Measurements from ENCODE around the gene TMEM258. TPM values are rescaled to one million over a fixed set of nuclear protein-coding genes. Genes with fewer than 3 reads are reported as not detected.

TMEM258 gene
- total and polyA plus RNA-seq, 2 donors (not counting 3 experiments of a cell fraction or from before 2014, with no cell fraction given), result 140 to 534 TPM

GRCh38 chr11:61784506-61784805 is 7.9 kb downstream of the TMEM258 start:
- Histone ChIP-seq H3K9me1 (replicated peaks; ENCODE audit: control insufficient read depth, extremely low read depth, insufficient read depth, low read length) (no peaks in the 10 kb centered on the region), H3K4me1 (ENCODE audit: control insufficient read depth, extremely low read depth, insufficient read depth, low read length) (no peaks in the 10 kb centered on the region), H2AFZ (ENCODE audit: low read depth, low read length) (no peak overlapping the region), H3K27ac (ENCODE audit: insufficient read depth, low read depth, low read length) (no peak overlapping the region), H4K20me1 (replicated peaks; ENCODE audit: control insufficient read depth, extremely low read depth, insufficient read depth, low read length) (no peaks in the 10 kb centered on the region), H3K4me3 (replicated peaks in 1 of 3; ENCODE audit: insufficient read depth in 1 of 3, low read depth in 1 of 3, low read length in 3 of 3) (no peak overlapping the region), H3K36me3 (ENCODE audit: control insufficient read depth in 2 of 2, extremely low read depth in 1 of 2, insufficient read depth in 2 of 2, low read length in 2 of 2) (peaks cover 3 to 42% of the 10 kb centered on the region in 2 experiments), H3K9me3 (replicated peaks; ENCODE audit: control insufficient read depth, insufficient read depth, low read length) (no peaks in the 10 kb centered on the region), H3K9ac (replicated peaks; ENCODE audit: extremely low read depth, insufficient read depth, low read length) (no peak overlapping the region), H3K27me3 (ENCODE audit: control insufficient read depth in 2 of 2, insufficient read depth in 2 of 2, low read length in 2 of 2) (no peaks in the 10 kb centered on the region), H3K4me2 (ENCODE audit: insufficient read depth, low read length) (no peak overlapping the region), H3K79me2 (ENCODE audit: control insufficient read depth, insufficient read depth, low read length) (no peaks in the 10 kb centered on the region)
- ChIA-PET POLR2A (no interaction called here), CTCF (interaction anchor here (1.2 to 2.1 kb wide), 2 partner anchors 35 to 37 kb away, joined by 3 to 7 read pairs; no protein-coding TSS in a partner anchor)
- dilution Hi-C loops (cut with MboI; ENCODE audit: extremely low pct_ligation_motif_present, low sequenced_read_pairs), result no loop called here
- DNase-seq (ENCODE audit: low read depth, low spot score), result no peak
- no peak for FAIRE-seq
- TF ChIP-seq EZH2 (IDR thresholded peaks at IDR 0.05; ENCODE audit: borderline replicate concordance, low read depth, low read length, severe bottlenecking) (no peak), JUN (IDR thresholded peaks at IDR 0.05; ENCODE audit: borderline replicate concordance, insufficient read depth, insufficient read length, low read depth) (no peak), GATA2 (IDR thresholded peaks at IDR 0.05; ENCODE audit: insufficient read depth, insufficient read length, low read depth, low read length) (no peak), FOS (IDR thresholded peaks at IDR 0.05; ENCODE audit: borderline replicate concordance, insufficient read depth, low read length) (no peak), MYC (IDR thresholded peaks at IDR 0.05; ENCODE audit: low read depth, low read length) (no peak), POLR2A (IDR thresholded peaks at IDR 0.05; ENCODE audit: low read depth, low read length) (no peak), MAX (IDR thresholded peaks at IDR 0.05; ENCODE audit: insufficient read depth, insufficient read length) (no peak), POLR2AphosphoS5 (IDR thresholded peaks at IDR 0.05; ENCODE audit: insufficient read depth, low read depth, low read length) (no peak)
- TF ChIP-seq, protein P1, sequence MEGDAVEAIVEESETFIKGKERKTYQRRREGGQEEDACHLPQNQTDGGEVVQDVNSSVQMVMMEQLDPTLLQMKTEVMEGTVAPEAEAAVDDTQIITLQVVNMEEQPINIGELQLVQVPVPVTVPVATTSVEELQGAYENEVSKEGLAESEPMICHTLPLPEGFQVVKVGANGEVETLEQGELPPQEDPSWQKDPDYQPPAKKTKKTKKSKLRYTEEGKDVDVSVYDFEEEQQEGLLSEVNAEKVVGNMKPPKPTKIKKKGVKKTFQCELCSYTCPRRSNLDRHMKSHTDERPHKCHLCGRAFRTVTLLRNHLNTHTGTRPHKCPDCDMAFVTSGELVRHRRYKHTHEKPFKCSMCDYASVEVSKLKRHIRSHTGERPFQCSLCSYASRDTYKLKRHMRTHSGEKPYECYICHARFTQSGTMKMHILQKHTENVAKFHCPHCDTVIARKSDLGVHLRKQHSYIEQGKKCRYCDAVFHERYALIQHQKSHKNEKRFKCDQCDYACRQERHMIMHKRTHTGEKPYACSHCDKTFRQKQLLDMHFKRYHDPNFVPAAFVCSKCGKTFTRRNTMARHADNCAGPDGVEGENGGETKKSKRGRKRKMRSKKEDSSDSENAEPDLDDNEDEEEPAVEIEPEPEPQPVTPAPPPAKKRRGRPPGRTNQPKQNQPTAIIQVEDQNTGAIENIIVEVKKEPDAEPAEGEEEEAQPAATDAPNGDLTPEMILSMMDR (IDR thresholded peaks at IDR 0.05; ENCODE audit: extremely low read depth in 1 of 2, insufficient read depth in 1 of 2, low read depth in 1 of 2, low read length in 2 of 2), result no peak
- BruUV-seq (replicated peaks), result no TSS peak
- intact Hi-C loops (cut with micrococcal nuclease), result no loop called here
